Thymus (tissue), 11 donors: ENCODE results near the gene MPZL1. TPM values are rescaled to one million over a fixed set of nuclear protein-coding genes. Genes with fewer than 3 reads are reported as not detected.
A peak's percentile ranks its signal among the peaks of the same experiment; 100 is the strongest.

Experiments used
- DNase-seq, 9 donors: peaks; one replicate each; pipeline ENCODE4 v3.0.0-alpha.2; 2013; ENCODE audit warnings: low spot score in 9 of 9, low read depth in 6 of 9, missing footprints in 1 of 9
- H3K27ac ChIP-seq, 2 donors: one replicate each; pipeline ENCODE4 v1.5.1; 2013; ENCODE audit warnings: control low read depth in 1 of 2, low read depth in 1 of 2, low read length in 1 of 2, mild to moderate bottlenecking in 1 of 2, moderate library complexity in 1 of 2
- H3K27me3 ChIP-seq, 2 donors: one replicate each; pipeline ENCODE4 v1.5.1; 2013; ENCODE audit warnings: low read length in 1 of 2; ENCODE audit not compliant: control insufficient read depth in 2 of 2, insufficient read depth in 1 of 2
- H3K36me3 ChIP-seq, 2 donors: one replicate each; pipeline ENCODE4 v1.5.1; 2013; ENCODE audit warnings: low read length in 1 of 2, mild to moderate bottlenecking in 1 of 2, moderate library complexity in 1 of 2; ENCODE audit not compliant: control insufficient read depth in 2 of 2, insufficient read depth in 2 of 2
- H3K4me1 ChIP-seq, 2 donors: one replicate each; pipeline ENCODE4 v1.5.1; 2013; ENCODE audit warnings: low read length in 2 of 2; ENCODE audit not compliant: control insufficient read depth in 2 of 2, insufficient read depth in 2 of 2
- H3K4me3 ChIP-seq, 2 donors: one replicate each; pipeline ENCODE4 v1.5.1; 2013; ENCODE audit warnings: low read length in 2 of 2, control low read depth in 1 of 2, mild to moderate bottlenecking in 1 of 2
- H3K9me3 ChIP-seq, 2 donors: one replicate each; pipeline ENCODE4 v1.5.1; 2013; ENCODE audit warnings: low read length in 1 of 2, mild to moderate bottlenecking in 1 of 2; ENCODE audit not compliant: control insufficient read depth in 2 of 2, insufficient read depth in 1 of 2
- WGBS: extraction: QIAGEN DNeasy Blood & Tissue Kit; methylation state at CpG from one replicate; pipeline ENCODE4 v1.1.7; 2013; 5-methylcytosine and 5-hydroxymethylcytosine counted together
- polyA plus RNA-seq: library from polyadenylated mRNA; stranded (reverse); fragments of 200-250 nt; gene quantifications from one replicate; pipeline ENCODE4 v1.2.3, GENCODE V29; 2013
- total RNA-seq: library from RNA; stranded (reverse); fragments of 120-200 nt; gene quantifications from one replicate; pipeline ENCODE4 v1.2.4, GENCODE V29; 2013
- donor health status: healthy.

The MPZL1 gene
- total and polyA plus RNA-seq, 2 donors = 23.4 to 26.0 TPM

DNA sequence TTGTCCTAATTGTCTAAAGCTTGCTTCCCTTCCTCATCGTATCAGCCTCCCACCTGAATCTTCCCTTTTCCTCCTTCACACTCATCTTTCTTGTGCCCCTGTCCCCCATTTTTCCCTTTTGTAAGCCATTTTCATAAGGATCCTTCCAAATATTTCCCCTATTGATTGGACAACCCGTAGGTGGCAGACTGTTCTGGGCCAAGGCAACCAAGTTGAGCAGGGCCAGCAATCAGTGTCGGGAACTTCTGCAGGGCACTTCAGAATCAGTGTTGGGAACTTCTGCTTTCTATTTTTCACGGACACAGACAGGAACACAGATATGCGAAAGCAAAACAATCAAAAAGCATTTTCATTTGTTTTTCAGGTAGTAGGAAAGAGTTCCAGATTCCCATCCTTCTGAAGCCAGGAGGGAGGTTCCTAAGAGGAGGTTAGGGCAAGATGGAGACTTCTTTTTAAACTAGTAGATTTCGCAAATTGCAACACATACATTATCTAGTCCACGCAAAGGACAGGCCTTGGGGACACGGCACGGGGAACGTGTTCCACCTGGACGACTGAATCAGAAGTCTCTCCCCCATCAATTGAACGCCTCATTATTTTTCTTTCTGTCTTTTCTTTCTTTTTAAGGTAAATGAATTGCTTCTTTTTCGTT, 691 bp upstream of the MPZL1 start:
- H3K36me3 ChIP-seq = no peaks in the 10 kb centered on the region
- H3K9me3 ChIP-seq = no peaks in the 10 kb centered on the region
- DNase-seq = peak in 3 of 9 donors; percentile 13 to 43 (median 20)
- H3K4me3 ChIP-seq = peak overlapping the region; percentile 79 to 95
- H3K4me1 ChIP-seq = peaks cover 5 to 33% of the 10 kb centered on the region in 2 donors
- H3K27me3 ChIP-seq = no peaks in the 10 kb centered on the region
- 9% methylated on average over 13 of the region's 13 CpGs for WGBS
- peak overlapping the region; percentile 16 to 80 for H3K27ac ChIP-seq

DNA sequence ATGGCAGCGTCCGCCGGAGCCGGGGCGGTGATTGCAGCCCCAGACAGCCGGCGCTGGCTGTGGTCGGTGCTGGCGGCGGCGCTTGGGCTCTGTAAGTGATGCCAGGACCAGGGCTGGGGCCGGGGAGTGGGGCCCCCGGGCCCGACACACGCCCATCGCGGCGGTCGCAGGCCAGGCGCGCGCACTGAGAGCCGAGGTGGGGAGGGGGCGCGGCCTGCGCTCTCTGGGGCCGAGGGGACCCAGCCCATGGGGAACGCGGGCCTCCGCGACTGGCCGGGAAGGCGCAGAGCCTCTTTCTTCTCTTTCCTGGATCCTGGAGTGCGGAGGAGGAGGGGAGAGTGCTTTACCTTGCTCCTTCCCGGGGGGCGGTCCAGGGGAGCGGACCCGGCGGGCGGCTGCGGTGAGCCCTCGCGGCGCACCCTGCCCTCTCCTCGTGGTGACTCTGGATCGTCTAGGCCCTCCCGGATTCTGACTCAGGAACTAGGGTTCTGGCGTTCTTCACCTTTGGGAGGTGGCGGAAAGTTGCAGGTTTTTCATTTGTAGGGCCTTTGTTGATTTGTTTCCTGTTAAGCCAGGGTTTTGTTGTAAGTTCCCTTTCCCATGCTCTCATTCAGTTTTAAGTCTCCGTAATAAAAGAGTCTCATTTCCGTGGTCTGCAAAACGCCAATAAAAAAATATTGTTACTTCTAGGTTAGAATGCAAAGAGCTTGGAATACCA, 529 bp downstream of the MPZL1 start:
- DNase-seq = peak in 6 of 9 donors; percentile 19 to 55 (median 26)
- H3K27ac ChIP-seq = peak overlapping the region; percentile 48 to 82
- peak overlapping the region; percentile 79 to 95 for H3K4me3 ChIP-seq
- no peaks in the 10 kb centered on the region for H3K36me3 ChIP-seq
- under 1% methylated on average over 52 of the region's 52 CpGs for WGBS
- H3K27me3 ChIP-seq = no peaks in the 10 kb centered on the region
- no peaks in the 10 kb centered on the region for H3K9me3 ChIP-seq
- peaks cover 5 to 28% of the 10 kb centered on the region in 2 donors for H3K4me1 ChIP-seq

DNA sequence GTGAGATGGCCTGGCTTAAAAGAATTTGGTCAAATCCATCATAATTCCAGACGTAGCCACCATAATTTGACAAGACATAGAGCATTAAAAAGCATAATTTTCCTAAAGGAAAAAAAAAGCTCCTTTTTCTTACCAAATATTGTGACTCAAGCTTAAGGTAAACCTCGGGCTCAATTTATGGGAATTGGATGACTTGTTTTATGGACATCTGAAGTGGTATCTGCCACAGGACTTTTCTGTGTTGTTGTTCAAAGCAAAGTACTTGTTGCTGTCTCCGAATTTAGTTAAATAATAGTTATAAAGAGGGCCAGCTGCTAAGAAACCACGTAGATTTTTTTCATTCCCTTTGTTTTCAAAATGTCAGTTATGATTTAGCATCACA, 1.1 kb downstream of the MPZL1 start:
- WGBS = 18% methylated on average over 4 of the region's 4 CpGs
- H3K4me1 ChIP-seq = peaks cover 5 to 28% of the 10 kb centered on the region in 2 donors
- no peak overlapping the region for H3K27ac ChIP-seq

DNA sequence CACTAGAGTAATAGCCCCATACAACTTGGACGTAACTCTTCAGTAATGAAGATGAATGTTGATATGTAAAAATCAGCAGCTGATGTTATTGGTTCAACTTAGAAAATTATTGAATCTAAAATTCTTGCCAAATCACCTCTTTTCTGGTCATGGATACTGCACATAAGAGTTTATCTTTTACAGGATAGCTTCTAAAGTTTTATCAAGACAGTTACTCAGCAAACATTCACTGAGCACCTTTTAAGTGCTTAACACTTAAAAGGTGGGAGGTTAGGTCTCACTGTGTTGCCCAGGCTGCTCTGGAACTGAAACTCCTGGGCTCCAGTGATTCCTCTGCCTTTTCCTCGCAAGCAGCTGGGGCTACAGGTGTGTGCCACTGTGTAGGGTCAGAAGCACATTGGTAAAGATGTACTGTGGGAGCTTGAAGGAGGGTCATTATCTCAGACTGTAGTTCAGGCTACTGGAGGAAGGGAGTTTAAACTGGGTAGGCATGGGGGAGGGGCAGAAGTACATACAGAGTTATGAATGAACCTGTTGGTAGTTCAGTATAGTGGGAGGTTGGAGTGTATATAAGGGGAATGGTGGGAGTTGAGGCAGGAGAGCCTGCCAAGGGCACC, 2.0 kb downstream of the MPZL1 start:
- Histone ChIP-seq H3K4me3 (no peak overlapping the region), H3K36me3 (no peaks in the 10 kb centered on the region), H3K27ac (no peak overlapping the region), H3K4me1 (peaks cover 5 to 28% of the 10 kb centered on the region in 2 donors), H3K27me3 (no peaks in the 10 kb centered on the region), H3K9me3 (no peaks in the 10 kb centered on the region)
- WGBS = 94% methylated on average over 2 of the region's 2 CpGs
- peak in 1 of 9 donors; percentile 33 for DNase-seq

More for the DNA sequence above, 1.1 kb downstream of the MPZL1 start:
- Histone ChIP-seq H3K36me3 (no peaks in the 10 kb centered on the region), H3K27me3 (no peaks in the 10 kb centered on the region), H3K4me3 (peak overlapping the region; percentile 79 to 95), H3K9me3 (no peaks in the 10 kb centered on the region)
- no peak for DNase-seq

DNA sequence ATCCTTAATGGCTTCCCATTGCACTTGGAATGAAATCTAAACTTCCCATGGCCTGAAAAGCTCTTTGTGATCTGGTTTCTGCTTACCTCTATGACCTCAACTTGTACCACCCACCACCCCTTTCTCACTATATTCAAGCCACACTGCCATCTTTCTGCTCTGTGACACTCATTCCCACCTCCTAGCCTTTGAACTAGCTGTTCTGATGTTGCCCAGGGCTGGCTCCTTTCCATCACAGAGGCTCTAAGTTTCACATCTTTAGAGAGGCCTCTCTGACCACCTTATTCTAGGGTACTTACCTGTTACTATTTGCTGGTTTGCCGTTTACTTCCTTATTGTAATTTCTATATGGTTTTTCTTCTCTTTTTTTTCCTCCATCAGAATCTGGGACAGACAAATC, 4.2 kb downstream of the MPZL1 start:
- no peak overlapping the region for H3K27ac ChIP-seq
- no peaks in the 10 kb centered on the region for H3K27me3 ChIP-seq
- DNase-seq = no peak
- peaks cover 5 to 16% of the 10 kb centered on the region in 2 donors for H3K4me1 ChIP-seq
- no peak overlapping the region for H3K4me3 ChIP-seq
- 94% methylated on average over 1 of the region's 1 CpG for WGBS
- H3K36me3 ChIP-seq = no peaks in the 10 kb centered on the region
- H3K9me3 ChIP-seq = no peaks in the 10 kb centered on the region

DNA sequence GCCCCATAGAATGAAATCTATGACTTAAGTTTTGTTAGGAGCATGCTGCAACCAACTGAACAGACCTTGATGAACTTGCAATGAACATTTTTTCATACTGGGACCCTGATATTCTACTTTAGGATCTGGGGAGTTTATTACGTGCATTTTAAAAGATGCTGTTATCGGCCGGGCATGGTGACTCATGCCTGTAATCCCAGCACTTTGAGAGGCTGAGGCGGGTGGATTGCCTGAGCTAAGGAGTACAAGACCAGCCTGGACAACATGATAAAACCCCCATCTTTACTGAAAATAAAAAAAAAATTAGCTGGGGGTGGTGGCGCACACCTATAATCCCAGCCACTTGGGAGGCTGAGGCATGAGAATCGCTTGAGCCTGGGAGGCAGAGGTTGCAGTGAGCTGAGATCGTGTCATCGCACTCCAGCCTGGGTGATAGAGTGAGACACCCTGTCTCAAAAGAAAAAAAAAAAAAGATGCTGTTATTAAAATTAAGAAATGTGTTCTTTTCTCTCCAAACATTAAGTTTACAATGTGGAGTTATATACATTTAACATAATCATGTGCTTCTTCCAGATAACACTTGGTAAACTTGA, 7.1 kb downstream of the MPZL1 start:
- H3K9me3 ChIP-seq = no peaks in the 10 kb centered on the region
- H3K27ac ChIP-seq = no peak overlapping the region
- DNase-seq = no peak
- peaks cover 3% of the 10 kb centered on the region in 2 donors for H3K4me1 ChIP-seq
- no peaks in the 10 kb centered on the region for H3K36me3 ChIP-seq
- no peaks in the 10 kb centered on the region for H3K27me3 ChIP-seq
- WGBS = 99% methylated on average over 8 of the region's 8 CpGs
- no peak overlapping the region for H3K4me3 ChIP-seq

DNA sequence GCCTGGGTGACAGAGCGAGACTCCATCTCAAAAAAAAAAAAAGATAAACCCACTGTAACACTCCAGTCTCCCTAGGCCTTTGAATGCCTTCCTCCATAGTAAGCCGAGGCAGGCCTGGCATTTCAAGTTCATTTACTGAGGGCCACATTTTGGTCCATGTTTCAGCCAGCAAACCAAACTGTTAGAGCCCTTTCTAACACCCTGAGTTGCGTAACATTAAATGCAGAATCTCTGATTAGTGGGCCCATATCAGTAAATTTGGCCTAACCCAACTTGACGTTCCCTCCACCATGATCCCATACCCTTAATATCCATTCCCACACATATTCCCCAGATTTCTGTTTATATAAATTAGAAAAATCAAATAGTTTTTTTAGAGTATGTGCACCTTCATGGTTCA, 12.4 kb downstream of the MPZL1 start:
- no peak for DNase-seq
- H3K27ac ChIP-seq = no peak overlapping the region
- H3K27me3 ChIP-seq = no peaks in the 10 kb centered on the region
- no peak overlapping the region for H3K4me3 ChIP-seq
- WGBS = 98% methylated on average over 4 of the region's 4 CpGs
- H3K9me3 ChIP-seq = no peaks in the 10 kb centered on the region
- H3K36me3 ChIP-seq = no peaks in the 10 kb centered on the region
- H3K4me1 ChIP-seq = no peaks in the 10 kb centered on the region

DNA sequence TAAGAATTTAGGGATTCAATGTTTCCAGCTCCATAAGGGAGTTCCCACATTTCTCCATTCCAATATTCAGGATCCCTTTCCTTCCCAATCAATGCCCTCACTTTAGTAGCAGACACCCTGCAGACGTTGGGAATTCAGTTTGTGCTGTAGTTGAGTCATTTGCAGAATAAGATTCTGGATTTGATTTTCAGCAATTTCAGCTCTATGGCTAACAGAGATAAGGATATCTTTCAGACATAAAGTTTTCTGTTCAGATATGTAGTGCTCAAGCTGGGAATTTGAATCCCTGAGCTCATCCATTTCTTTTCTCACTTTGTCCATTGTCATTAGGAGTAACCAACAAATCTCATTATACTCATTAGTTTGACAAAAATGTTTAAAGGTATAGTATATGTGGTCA, 13.1 kb downstream of the MPZL1 start:
- Histone ChIP-seq H3K27me3 (no peaks in the 10 kb centered on the region), H3K4me1 (no peaks in the 10 kb centered on the region), H3K27ac (no peak overlapping the region), H3K36me3 (no peaks in the 10 kb centered on the region), H3K9me3 (no peaks in the 10 kb centered on the region), H3K4me3 (no peak overlapping the region)
- WGBS = 96% methylated on average over 1 of the region's 1 CpG
- DNase-seq = no peak

DNA sequence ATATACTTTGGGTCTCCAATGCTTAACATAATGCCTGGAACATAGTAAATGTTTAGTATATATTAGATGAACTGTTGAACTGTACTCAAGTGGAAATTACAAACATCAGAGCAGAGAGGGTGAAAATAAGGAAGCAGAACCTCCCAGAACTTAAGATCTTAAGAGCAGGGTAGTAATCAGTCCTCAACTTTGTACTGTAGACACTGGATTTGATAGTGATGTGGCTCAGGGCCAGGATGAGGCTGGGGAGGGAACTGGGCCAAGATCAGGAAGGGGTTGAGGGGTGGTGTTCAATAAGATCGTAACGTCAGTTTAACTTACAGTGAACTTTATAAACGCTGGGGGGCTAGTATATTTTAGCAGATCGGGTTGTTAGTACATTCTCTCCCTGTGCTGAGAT, 15.4 kb downstream of the MPZL1 start:
- Histone ChIP-seq H3K36me3 (no peaks in the 10 kb centered on the region), H3K4me3 (no peak overlapping the region), H3K9me3 (no peaks in the 10 kb centered on the region), H3K4me1 (no peaks in the 10 kb centered on the region), H3K27me3 (no peaks in the 10 kb centered on the region), H3K27ac (no peak overlapping the region)
- 97% methylated on average over 4 of the region's 4 CpGs for WGBS
- DNase-seq = no peak
